GM21576 (cell line): ENCODE measurements around the gene CHMP1A.
"Not testable (repeated sequence)": the region's sequence is repeated elsewhere in the genome, so short reads cannot be mapped to it uniquely, and the experiment has no call there.

Source experiments
- ATAC-seq: cut with Tn5 transposase; IDR thresholded peaks from one replicate; pipeline ENCODE4 v1.9.1; 2021; ENCODE audit warnings: mild to moderate bottlenecking, moderate library complexity; ENCODE audit not compliant: unreplicated experiment

Gene CHMP1A

GRCh38 chr16:89661215-89661614 is 3.7 kb upstream of the CHMP1A start:
- ATAC-seq = no peak

- no peak for ATAC-seq
Measured at GRCh38 chr16:89660146-89660545, 2.6 kb upstream of the CHMP1A start.

- ATAC-seq = no peak
Measured at GRCh38 chr16:89658221-89658879, 842 bp upstream of the CHMP1A start.

GRCh38 chr16:89656435-89657121 is 930 bp downstream of the CHMP1A start:
- ATAC-seq = no peak

- no peak for ATAC-seq
Measured at GRCh38 chr16:89655062-89655643, 2.4 kb downstream of the CHMP1A start.

GRCh38 chr16:89653656-89654295 is 3.7 kb downstream of the CHMP1A start:
- no peak for ATAC-seq

- ATAC-seq = no peak
Measured at GRCh38 chr16:89651584-89651983, 5.9 kb downstream of the CHMP1A start.

GRCh38 chr16:89646906-89647305 is 10.6 kb downstream of the CHMP1A start:
- ATAC-seq = no peak

GRCh38 chr16:89646270-89646669 is 11.2 kb downstream of the CHMP1A start:
- no peak for ATAC-seq

- no peak for ATAC-seq
Measured at GRCh38 chr16:89645122-89645521, 12.4 kb downstream of the CHMP1A start.

- no peak for ATAC-seq
Measured at GRCh38 chr16:89643769-89644300, 13.7 kb downstream of the CHMP1A start.

- ATAC-seq = no peak
Measured at GRCh38 chr16:89642574-89642973, 14.9 kb downstream of the CHMP1A start.

- no peak for ATAC-seq
Measured at GRCh38 chr16:89641458-89642119, 15.9 kb downstream of the CHMP1A start.

GRCh38 chr16:89639385-89639784 is 18.1 kb downstream of the CHMP1A start:
- no peak for ATAC-seq

- no peak for ATAC-seq
Measured at GRCh38 chr16:89638455-89638854, 19.1 kb downstream of the CHMP1A start.

GRCh38 chr16:89637379-89637778 is 20.1 kb downstream of the CHMP1A start:
- ATAC-seq = no peak

GRCh38 chr16:89636663-89637062 is 20.8 kb downstream of the CHMP1A start:
- no peak for ATAC-seq

- not testable (repeated sequence) for ATAC-seq
Measured at GRCh38 chr16:89634463-89635385, 22.8 kb downstream of the CHMP1A start.

GRCh38 chr16:89633064-89633631 is 24.4 kb downstream of the CHMP1A start:
- no peak for ATAC-seq
